ENCODE measurements around the gene MST1. TPM values are rescaled to one million over a fixed set of nuclear protein-coding genes. Genes with fewer than 3 reads are reported as not detected.

Gene MST1
- total RNA-seq, 4 donors from 2014 or later = 0.10 to 4.8 (median 2.4) TPM

DNA sequence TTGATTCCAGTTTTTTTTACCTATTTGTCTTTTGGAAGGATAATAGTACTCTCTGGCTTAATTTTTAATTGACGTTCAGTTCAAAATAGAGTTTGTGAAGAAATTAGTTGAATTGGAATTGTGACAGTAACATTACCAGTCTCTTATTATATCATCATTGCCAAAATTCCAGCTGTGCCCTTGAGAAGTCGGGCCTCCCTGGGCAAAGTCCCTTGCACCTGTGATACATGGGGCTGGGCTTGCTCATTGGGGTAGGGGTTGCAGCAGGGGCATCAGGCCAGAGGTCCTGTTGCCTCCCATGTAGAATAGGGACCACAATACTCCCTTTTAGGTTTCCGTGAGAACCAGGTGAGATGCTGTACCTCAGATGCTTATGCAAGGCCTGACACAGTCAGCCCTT is 43.0 kb downstream of the MST1 start:
- Histone ChIP-seq H3K4me1 (peaks cover 18 to 19% of the 10 kb centered on the region in 2 donors), H3K4me3 (no peak overlapping the region), H3K27me3 (no peaks in the 10 kb centered on the region), H3K27ac (no peak overlapping the region), H3K9me3 (no peaks in the 10 kb centered on the region), H3K36me3 (no peaks in the 10 kb centered on the region)
- no peak for DNase-seq
- in situ Hi-C loops (cut with MboI; ENCODE audit: low sequenced_read_pairs in 4 of 4) = no loop called here
- intact Hi-C loops (cut with DNase I; ENCODE audit: low total_unique reads) = no loop called here
- TF ChIP-seq, protein P1, sequence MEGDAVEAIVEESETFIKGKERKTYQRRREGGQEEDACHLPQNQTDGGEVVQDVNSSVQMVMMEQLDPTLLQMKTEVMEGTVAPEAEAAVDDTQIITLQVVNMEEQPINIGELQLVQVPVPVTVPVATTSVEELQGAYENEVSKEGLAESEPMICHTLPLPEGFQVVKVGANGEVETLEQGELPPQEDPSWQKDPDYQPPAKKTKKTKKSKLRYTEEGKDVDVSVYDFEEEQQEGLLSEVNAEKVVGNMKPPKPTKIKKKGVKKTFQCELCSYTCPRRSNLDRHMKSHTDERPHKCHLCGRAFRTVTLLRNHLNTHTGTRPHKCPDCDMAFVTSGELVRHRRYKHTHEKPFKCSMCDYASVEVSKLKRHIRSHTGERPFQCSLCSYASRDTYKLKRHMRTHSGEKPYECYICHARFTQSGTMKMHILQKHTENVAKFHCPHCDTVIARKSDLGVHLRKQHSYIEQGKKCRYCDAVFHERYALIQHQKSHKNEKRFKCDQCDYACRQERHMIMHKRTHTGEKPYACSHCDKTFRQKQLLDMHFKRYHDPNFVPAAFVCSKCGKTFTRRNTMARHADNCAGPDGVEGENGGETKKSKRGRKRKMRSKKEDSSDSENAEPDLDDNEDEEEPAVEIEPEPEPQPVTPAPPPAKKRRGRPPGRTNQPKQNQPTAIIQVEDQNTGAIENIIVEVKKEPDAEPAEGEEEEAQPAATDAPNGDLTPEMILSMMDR (IDR thresholded peaks at IDR 0.05 in 4 of 5, conservative IDR thresholded peaks at IDR 0.05 in 1 of 5) = no peak
- TF ChIP-seq POLR2A (IDR thresholded peaks at IDR 0.05) = no peak
- no peak for ATAC-seq

DNA sequence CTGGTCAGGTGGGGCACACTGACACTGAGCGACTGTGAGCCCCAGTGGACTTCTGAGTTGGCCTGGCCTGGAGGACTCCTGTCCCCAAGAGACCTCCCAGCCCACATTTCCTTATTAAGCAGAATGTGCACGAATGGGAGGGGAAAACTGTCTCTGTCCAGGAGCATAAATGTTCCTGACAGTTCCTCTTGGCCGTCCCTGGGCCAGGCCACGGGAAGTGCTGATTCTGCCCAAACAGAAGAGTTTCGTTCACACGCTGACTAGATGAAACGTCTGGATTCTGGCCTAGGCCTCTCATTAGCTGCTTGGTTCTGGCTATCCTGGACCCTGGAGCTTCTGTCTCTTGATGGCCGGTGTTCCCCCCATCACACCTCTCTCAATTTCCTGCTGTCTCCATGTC is 44.6 kb downstream of the MST1 start:
- no peak for ATAC-seq
- intact Hi-C loops (cut with DNase I; ENCODE audit: low total_unique reads) = no loop called here
- TF ChIP-seq, protein P1 (IDR thresholded peaks at IDR 0.05 in 4 of 5, conservative IDR thresholded peaks at IDR 0.05 in 1 of 5) = no peak
- TF ChIP-seq POLR2A (IDR thresholded peaks at IDR 0.05) = no peak

DNA sequence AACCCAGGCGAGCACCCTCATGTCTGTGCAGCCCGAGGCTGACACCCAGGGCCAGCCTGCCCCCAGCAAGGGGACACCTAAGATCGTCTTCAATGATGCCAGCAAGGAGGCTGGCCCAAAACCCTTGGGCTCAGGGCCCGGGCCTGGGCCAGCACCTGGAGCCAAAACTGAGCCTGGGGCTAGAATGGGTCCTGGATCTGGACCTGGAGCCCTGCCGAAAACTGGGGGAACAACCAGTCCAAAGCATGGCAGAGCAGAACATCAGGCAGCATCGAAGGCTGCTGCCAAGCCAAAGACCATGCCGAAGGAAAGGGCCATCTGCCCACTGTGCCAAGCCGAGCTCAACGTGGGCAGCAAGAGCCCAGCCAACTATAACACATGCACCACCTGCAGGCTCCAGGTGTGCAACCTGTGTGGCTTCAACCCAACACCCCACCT is 46.5 kb downstream of the MST1 start:
- no peak for TF ChIP-seq POLR2A (IDR thresholded peaks at IDR 0.05)
- TF ChIP-seq, protein P1 (IDR thresholded peaks at IDR 0.05 in 4 of 5, conservative IDR thresholded peaks at IDR 0.05 in 1 of 5) = no peak
- H3K27me3 ChIP-seq = no peaks in the 10 kb centered on the region
- H3K27ac ChIP-seq = no peak overlapping the region
- intact Hi-C loops (cut with DNase I; ENCODE audit: low total_unique reads) = no loop called here
- H3K4me1 ChIP-seq = peaks cover 5 to 6% of the 10 kb centered on the region in 2 donors
- no peak for ATAC-seq
- in situ Hi-C loops (cut with MboI; ENCODE audit: low sequenced_read_pairs in 4 of 4) = no loop called here
- H3K4me3 ChIP-seq = no peak overlapping the region
- no peaks in the 10 kb centered on the region for H3K9me3 ChIP-seq
- DNase-seq = no peak
- no peaks in the 10 kb centered on the region for H3K36me3 ChIP-seq

More for the DNA sequence above, 44.6 kb downstream of the MST1 start:
- H3K4me1 ChIP-seq = peaks cover 18% of the 10 kb centered on the region in 2 donors
- DNase-seq = no peak
- H3K27me3 ChIP-seq = no peaks in the 10 kb centered on the region
- H3K27ac ChIP-seq = no peak overlapping the region
- in situ Hi-C loops (cut with MboI; ENCODE audit: low sequenced_read_pairs in 4 of 4) = no loop called here
- no peaks in the 10 kb centered on the region for H3K9me3 ChIP-seq
- no peaks in the 10 kb centered on the region for H3K36me3 ChIP-seq
- H3K4me3 ChIP-seq = no peak overlapping the region

DNA sequence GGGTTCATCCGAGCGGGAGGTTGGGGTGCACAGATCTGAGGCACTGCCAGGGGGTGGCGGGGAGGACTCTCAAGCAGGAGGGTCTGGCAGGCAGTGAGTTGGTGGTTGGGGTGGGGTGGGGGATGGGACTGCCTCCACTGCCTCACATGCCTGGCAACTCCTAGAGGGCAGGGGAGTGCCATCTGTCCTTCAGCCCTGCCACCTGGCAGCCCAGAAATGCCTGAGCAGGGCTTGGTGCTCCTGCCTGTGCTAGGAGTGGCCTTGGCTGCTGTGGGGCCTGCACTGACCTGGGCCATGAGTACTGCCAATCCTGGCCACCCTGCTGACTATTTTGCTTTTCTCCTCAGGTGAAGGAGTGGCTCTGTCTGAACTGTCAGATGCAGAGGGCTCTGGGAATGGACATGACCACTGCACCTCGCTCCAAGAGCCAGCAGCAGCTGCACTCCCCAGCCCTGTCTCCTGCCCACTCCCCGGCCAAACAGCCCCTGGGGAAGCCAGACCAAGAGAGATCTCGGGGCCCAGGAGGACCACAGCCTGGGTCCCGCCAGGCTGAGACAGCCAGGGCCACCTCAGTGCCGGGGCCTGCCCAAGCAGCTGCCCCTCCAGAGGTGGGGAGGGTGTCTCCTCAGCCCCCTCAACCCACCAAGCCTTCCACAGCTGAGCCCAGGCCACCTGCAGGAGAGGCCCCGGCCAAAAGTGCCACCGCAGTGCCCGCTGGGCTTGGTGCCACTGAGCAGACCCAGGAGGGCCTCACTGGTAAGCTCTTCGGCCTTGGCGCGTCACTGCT is 47.2 kb downstream of the MST1 start:
- Histone ChIP-seq H3K27me3 (no peaks in the 10 kb centered on the region), H3K27ac (no peak overlapping the region), H3K9me3 (no peaks in the 10 kb centered on the region), H3K36me3 (no peaks in the 10 kb centered on the region), H3K4me1 (no peaks in the 10 kb centered on the region), H3K4me3 (no peak overlapping the region)
- intact Hi-C loops (cut with DNase I; ENCODE audit: low total_unique reads) (no loop called here), in situ Hi-C loops (cut with MboI; ENCODE audit: low sequenced_read_pairs in 4 of 4) (no loop called here)
- no peak for DNase-seq
- ATAC-seq = no peak
- TF ChIP-seq, protein P1 (IDR thresholded peaks at IDR 0.05 in 4 of 5, conservative IDR thresholded peaks at IDR 0.05 in 1 of 5) = no peak
- TF ChIP-seq POLR2A (IDR thresholded peaks at IDR 0.05) = no peak

Data from gastrocnemius medialis (tissue), 4 donors.